ENCODE data around the gene MMP20. TPM values are rescaled to one million over a fixed set of nuclear protein-coding genes. Genes with fewer than 3 reads are reported as not detected.

Gene MMP20
- total RNA-seq, 2 donors from 2014 or later = not detected

GRCh38 chr11:102527041-102527440 lies 98.1 kb downstream of the MMP20 start:
- H3K27me3 ChIP-seq (ENCODE audit: control insufficient read depth, insufficient read depth, low read length, poor library complexity, severe bottlenecking) = no peaks in the 10 kb centered on the region
- H3K27ac ChIP-seq (ENCODE audit: low read depth, low read length) = no peak overlapping the region
- no peak overlapping the region for H3K9ac ChIP-seq (ENCODE audit: extremely low read depth, low read length, poor library complexity, severe bottlenecking)
- H3K4me1 ChIP-seq (ENCODE audit: control insufficient read depth, insufficient read depth, low read length) = peaks cover 8% of the 10 kb centered on the region
- no peak for DNase-seq
- 100% methylated on average over 1 of the region's 1 CpG for WGBS, 2 experiments (ENCODE audit: insufficient coverage in 1 of 2, insufficient read length in 1 of 2)
- no peaks in the 10 kb centered on the region for H3K9me3 ChIP-seq (ENCODE audit: control insufficient read depth, low read length)
- H3K27ac Mint-ChIP-seq = no peak overlapping the region
- H3K27me3 Mint-ChIP-seq (ENCODE audit: insufficient read depth) = no peaks in the 10 kb centered on the region
- no peak overlapping the region for H3K4me3 ChIP-seq (ENCODE audit: low read length)
- no peaks in the 10 kb centered on the region for H3K36me3 Mint-ChIP-seq (ENCODE audit: low read depth)
- no peak overlapping the region for H3K4me3 Mint-ChIP-seq
- H3K4me1 Mint-ChIP-seq = peaks cover 8% of the 10 kb centered on the region
- TF ChIP-seq CTCF (conservative IDR thresholded peaks at IDR 0.05) = no peak
- no peaks in the 10 kb centered on the region for H3K9me3 Mint-ChIP-seq
- no peaks in the 10 kb centered on the region for H3K36me3 ChIP-seq (ENCODE audit: control insufficient read depth, insufficient read depth, low read length)

Other genes starting within 250 kb of the MMP20 start
- 100 to 1,000 TPM; 216 to 256 TPM for gene TMEM123, start 172.6 kb downstream of the MMP20 start, total RNA-seq
- not detected for gene MMP7, start 94.6 kb downstream of the MMP20 start, total RNA-seq
- gene MMP27, start 80.4 kb upstream of the MMP20 start, total RNA-seq = not detected
- gene MMP8, start 99.6 kb upstream of the MMP20 start, total RNA-seq = not detected
- gene MMP10, start 155.3 kb upstream of the MMP20 start, total RNA-seq = not detected
- not detected for gene MMP1, start 172.8 kb upstream of the MMP20 start, total RNA-seq
- not detected for gene MMP3, start 218.3 kb upstream of the MMP20 start, total RNA-seq
- not detected for gene MMP12, start 249.7 kb upstream of the MMP20 start, total RNA-seq

Measured in endodermal cell (in vitro differentiated cells).